Measurements from ENCODE around the gene SLC8A3. TPM values are rescaled to one million over a fixed set of nuclear protein-coding genes. Genes with fewer than 3 reads are reported as not detected.

SLC8A3 gene
- polyA plus RNA-seq, 1 of the 3 experiments (the other 2 are of a cell fraction) = 0.26 TPM

- ChIA-PET POLR2A (interaction anchor here (0.6 to 2.1 kb wide), 11 partner anchors 9 to 147 kb away, joined by 3 to 17 read pairs (median 5); no protein-coding TSS in a partner anchor), CTCF (interaction anchor here (0.8 to 2.4 kb wide), 4 partner anchors 47 to 142 kb away, joined by 3 to 11 read pairs (median 4); no protein-coding TSS in a partner anchor)
- no peaks in the 10 kb centered on the region for H3F3A ChIP-seq (replicated peaks; ENCODE audit: insufficient read depth)
- no peaks in the 10 kb centered on the region for H3K36me3 ChIP-seq (replicated peaks in 1 of 2; ENCODE audit: control insufficient read depth in 1 of 2, insufficient read depth in 2 of 2, low read length in 1 of 2)
- no peaks in the 10 kb centered on the region for H3K9me2 ChIP-seq
- H3K9ac ChIP-seq = no peak overlapping the region
- peaks cover 20% of the 10 kb centered on the region for H3K27me3 ChIP-seq (ENCODE audit: insufficient read depth)
- no peaks in the 10 kb centered on the region for H4K20me1 ChIP-seq (ENCODE audit: insufficient read depth)
- H3K4me3 ChIP-seq (ENCODE audit: low read depth in 2 of 2, low read length in 1 of 2) = peak overlapping the region; percentile 57 to 63
- H3K27ac ChIP-seq (ENCODE audit: low read depth in 2 of 2, low read length in 1 of 2) = peak overlapping the region in 1 of 2 experiments; percentile 88; a peak in 2 of 4 replicates
- peaks cover 0 to 37% of the 10 kb centered on the region in 2 experiments; a peak in 2 of 4 replicates for H3K4me1 ChIP-seq (ENCODE audit: control insufficient read depth in 1 of 2, insufficient read depth in 2 of 2, low read depth in 1 of 2, low read length in 1 of 2)
- TF ChIP-seq FOXJ3 (CRISPR knock-in tag; IDR thresholded peaks at IDR 0.05) (no peak), JUND (IDR thresholded peaks at IDR 0.05) (no peak), USF2 (IDR thresholded peaks at IDR 0.05; ENCODE audit: borderline replicate concordance, low read depth, low read length) (no peak), GABPA (IDR thresholded peaks at IDR 0.05; ENCODE audit: low read depth) (no peak), PBX3 (IDR thresholded peaks at IDR 0.05) (no peak), TAF1 (IDR thresholded peaks at IDR 0.05; ENCODE audit: borderline replicate concordance, low read depth, low read length) (no peak), IRF3 (IDR thresholded peaks at IDR 0.05; ENCODE audit: low read depth, low read length) (no peak), TEAD4 (IDR thresholded peaks at IDR 0.05; ENCODE audit: borderline replicate concordance, insufficient read depth) (no peak), SMC3 (IDR thresholded peaks at IDR 0.05; ENCODE audit: low read depth, low read length) (no peak), EZH2phosphoT487 (IDR thresholded peaks at IDR 0.05; ENCODE audit: borderline replicate concordance, low read depth) (no peak), RCOR1 (IDR thresholded peaks at IDR 0.05; ENCODE audit: low read length) (no peak), FOXM1 (IDR thresholded peaks at IDR 0.05; ENCODE audit: low read depth) (no peak), MEF2A (IDR thresholded peaks at IDR 0.05; ENCODE audit: borderline replicate concordance, low read depth) (no peak), MAX (IDR thresholded peaks at IDR 0.05; ENCODE audit: low read depth) (no peak), ELF1 (IDR thresholded peaks at IDR 0.05) (no peak)
- DNase-seq = peak; percentile 71
- H3K79me2 ChIP-seq (ENCODE audit: insufficient read depth) = no peaks in the 10 kb centered on the region
- H3K4me2 ChIP-seq = peak overlapping the region; percentile 87
- WGBS (ENCODE audit: low lambda C conversion rate) = 2% methylated on average over 23 of the region's 38 CpGs
- no peaks in the 10 kb centered on the region for H3K9me3 ChIP-seq
- peak overlapping the region; percentile 76; the same call in 1 of the 2 replicates for H2AFZ ChIP-seq (ENCODE audit: low read depth)
Observed at GRCh38 chr14:70188322-70188658, 461 bp downstream of the SLC8A3 start.

Measured in SK-N-SH (cell line).